ENCODE measurements around the gene JUP.

Gene JUP

DNA sequence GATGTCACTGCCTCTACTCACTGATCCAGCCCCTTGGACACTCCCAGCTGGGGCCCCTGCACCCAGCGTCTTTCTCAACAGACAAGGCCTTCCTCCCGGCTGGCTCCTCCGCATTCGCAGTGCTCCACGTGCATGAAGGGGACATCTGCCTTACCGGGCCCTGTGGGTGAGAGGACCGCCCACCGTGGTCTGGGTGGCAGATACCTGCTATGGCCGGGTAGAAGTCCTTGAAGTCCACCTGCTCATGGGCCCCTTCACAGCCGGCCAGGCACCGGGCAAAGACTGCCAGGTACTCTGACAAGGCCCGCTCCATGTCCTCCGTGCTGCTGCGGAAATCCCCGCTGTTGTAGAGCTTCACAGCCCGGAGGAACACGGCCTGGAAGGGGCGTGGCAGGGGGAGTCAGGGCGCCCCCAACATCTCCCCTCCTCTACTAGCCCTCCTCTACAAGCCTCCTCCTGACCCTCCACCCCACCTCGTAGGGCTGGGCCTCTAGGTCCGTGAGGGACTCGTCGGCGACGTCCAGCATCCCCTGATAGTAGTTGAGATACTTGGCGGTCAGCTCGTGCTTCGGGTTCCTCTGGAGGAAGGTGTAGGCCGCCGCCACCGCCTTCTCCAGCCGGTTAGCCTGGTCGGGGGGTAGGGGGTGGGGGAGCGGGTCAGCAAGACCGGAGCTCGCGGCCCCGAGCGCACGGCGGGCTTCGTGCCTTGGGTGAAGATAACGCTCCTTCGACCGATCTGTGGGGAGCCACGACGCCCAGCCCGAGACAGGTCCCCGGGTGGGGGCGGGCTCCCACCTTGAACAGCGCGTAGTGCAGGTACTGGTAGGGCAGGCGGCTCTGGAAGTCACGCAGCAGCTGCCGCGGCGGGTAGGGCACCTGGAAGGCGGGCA is 24.4 kb upstream of the JUP start:
- DNase-seq (ENCODE audit: low read depth in 2 of 2, low spot score in 1 of 2): no peak

DNA sequence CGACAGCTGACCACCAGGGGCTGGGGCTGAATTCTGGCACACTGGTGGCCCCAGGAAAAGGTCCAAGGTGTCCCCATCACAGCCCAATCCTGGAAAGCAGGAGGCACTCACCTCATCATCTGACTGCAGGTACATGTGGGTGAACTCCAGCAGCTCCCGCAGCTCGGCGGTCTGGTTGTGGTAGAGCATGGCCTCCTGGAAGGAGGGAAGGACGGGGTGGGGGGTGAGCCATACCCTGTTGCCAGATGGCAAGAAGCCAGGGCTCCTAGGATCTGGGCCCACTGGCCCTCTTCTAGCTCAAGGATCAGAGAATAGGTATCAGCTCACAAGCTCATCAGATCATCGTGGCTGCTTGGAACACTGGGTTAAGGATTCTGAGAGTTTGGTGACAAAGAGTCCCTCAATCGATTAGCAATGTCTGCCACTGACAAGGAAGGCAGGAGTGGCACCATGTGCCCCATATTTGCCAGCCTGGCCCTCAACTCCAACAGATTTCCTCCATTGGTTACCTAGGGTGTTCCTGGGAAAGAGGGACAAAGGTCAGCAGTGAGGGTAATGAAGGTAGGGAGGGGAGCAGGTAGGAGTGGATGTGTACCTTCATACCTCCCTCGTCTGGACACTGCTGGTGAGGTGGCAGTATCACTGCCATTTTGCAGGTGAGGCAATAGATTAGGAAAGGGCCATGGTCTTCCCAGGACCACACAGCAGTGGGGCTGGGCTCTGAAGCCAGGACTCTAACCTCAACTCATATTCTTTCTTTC is 20.4 kb upstream of the JUP start:
- no peak for DNase-seq (ENCODE audit: low read depth in 2 of 2, low spot score in 1 of 2)

DNA sequence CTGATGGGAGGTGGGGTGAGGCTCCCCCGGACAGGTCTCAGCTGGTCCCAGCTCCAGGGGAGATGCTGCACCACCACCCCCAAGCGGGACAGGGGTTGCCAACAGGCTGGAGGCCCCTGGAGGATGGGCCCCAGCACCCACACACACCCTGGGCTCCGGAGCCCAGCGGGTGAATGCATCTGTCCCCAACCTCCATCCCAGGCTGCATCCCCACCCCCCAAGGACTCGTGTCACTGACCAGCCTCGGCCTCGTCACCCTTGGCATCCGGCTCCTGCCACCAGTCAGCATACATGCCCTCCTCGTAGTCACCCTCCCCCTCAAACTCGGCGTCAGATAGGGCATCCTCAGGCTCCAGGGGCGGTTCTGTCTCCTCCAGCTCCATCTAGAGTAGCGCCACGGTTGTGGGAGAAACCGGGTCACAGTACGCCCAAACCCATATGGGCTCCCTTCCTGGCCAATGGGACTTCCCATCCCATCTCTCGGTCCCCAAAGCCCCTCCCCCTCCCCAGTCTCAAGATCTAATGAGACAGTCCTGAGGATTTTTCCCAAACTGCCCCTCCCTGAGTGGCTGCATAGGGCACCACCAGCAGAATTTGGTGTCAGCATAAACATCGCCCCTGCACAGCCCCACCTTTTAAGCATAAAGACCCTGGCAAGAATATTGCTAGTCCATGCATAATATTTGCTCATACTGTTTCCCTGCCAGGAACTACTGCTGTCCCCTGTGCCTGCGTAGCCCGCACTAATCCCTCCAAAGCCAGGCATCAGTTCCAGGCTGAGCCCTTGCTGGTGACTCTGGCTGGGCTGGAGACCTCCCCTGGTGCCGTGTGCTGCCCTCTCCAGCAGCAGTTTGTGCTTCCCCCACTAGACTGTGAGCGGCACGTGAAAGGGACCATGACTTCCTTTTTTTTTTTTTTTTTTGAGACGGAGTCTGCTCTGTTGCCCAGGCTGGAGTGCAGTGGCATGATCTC is 16.8 kb upstream of the JUP start:
- DNase-seq (ENCODE audit: low read depth in 2 of 2, low spot score in 1 of 2): no peak

DNA sequence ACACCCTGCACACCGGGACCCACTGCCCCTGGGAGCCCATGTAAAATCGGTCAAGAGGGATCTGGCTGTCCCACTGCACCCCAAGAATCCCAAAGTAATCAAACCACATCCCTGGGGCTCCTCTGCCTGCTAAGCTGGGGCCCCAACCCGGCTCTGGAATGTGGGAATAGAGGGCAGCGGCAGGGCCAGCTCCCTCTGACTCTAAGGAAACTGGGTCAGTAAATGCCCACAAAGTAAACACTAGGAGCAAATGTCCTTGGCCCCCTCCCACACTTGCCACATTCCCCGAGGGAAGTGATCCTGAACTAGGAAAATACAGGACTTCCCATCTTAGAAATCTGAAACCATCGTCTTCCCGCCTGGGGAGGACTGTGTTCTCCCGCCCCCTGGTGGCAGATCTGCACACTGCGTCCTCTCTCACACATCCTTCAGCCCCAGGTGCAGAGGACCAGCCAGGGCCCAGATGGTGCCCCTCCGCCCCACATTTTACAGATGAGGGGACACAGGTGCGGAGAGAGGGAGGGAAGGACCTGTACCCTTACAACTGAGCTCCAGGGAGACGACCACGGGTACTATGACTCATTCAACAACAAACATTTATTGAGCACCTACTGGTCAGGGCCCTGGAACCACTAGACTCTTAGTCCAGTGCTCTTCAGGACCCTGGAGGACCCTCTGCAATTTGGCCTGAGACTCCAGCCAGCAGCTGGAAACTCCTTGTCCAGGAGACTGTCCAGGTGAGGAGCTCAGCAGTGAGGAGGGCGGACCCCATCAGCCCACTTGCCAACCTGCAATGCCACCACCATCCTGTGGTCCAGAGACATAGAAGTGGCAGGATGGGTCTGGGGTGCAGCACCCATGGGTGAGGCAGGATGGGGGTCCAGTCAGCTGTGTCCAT is 15.1 kb upstream of the JUP start:
- peak; percentile 29 to 64 for DNase-seq (ENCODE audit: low read depth in 2 of 2, low spot score in 1 of 2)

DNA sequence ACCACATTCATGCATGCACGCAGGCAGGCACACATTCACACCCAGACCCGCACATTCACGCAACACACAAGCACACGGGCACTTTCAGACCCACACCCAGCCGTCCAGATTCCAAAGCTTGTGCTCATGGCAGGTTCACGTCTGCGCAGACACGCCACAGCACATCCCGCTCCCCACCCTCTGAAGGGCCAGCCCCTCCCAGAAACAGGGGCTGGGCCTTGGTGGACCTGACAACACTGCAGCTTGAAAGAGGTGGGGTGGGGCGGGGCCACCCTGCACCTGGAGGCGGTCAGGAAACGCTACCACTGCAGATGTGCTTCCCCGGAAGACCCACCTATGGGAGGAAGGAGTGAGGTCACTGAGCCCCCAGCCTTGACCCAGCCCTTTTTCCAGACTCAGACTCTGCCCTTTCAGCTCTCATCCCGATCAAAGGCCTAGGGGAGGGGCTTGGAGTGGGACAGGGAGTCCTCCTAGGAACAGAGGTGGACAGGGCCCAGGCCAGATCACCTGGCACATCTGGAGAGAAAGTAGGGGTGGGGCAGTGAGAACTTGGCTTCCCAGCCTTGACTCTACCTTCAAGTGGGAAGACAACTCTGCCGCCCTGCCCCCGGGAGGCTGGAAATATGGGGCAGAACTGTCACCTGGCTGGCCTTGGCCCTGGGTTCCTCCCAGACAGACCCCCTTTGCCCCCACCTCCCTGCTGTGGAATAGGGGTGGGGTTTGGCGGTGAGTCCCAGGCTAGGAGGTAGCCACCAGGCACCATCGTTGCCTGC is 14.3 kb upstream of the JUP start:
- no peak for DNase-seq (ENCODE audit: low read depth in 2 of 2, low spot score in 1 of 2)

DNA sequence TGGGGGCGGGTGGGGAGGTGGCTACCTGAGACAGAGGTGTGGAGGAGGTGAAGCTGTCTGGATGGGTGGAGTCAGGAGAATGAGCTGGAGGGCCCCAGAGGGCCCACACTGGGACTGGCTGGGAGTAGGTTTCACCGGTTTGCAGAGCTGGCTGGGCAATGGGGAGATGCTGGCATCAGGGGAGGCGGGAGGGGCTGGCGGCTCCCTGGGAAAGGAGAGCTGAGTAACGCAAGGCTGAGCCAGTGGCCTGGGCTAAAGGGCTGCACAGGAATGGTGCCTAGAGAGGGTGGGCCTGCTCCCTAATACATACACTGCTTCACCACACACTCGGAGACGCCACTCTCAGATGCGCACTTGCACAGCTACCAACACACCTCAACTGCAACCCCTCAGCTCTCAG is 12.9 kb upstream of the JUP start:
- no peak for DNase-seq (ENCODE audit: low read depth in 2 of 2, low spot score in 1 of 2)

DNA sequence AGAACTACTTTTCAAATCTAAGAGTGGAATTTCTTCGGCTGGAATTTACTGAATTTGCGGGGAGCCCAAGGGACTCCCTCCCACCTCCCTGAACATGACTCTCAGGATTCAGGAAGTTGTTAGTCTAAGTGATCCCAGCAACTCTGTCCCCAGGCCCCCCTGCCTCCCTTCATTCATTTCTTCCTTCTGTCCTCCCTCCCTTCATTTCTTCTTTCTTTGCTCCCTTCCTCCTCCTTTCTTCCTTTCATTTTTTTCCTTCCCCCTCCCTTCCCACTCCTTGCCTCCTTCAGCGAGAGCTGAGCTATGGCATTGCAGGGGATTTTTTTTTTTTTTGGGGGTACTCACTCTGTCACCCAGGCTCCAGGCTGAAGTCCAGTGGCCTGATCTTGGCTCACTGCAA is 10.9 kb upstream of the JUP start:
- DNase-seq (ENCODE audit: low read depth in 2 of 2, low spot score in 1 of 2): no peak

DNA sequence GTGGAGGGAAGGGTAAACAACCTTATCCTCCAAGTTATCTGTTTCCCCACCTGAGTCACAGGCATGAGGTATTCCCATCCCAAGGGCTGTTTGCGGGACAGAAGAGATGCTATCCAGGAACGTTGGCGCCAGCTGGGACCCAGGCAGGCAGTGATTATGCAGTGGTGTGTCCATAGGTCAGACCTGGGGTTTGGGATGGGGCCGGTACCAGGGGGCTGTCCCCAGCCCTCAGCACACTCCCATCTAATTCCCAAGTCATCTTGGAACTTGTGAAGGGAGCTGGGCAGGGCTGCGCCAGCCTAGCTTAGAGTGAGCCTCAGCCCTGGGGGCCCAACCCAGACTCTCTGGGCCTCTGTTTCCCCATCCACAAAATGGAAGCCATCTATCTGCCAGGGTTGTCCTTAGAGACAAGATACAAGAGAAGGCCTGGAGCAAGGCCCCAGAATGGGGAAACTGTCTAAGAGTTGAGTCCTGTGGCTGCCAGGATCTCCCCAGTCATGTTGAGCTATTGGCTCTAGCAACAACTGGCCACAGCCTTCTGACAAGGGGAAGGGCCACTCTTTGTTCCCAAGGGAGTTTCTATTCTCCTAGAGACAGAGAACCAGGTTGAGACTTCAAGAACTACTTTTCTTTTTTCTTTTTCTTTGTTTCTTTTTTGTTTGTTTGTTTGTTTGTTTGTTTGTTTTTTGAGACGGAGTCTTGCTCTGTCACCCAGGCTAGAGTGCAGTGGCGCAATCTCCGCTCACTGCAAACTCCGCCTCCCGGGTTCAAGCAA is 9.8 kb upstream of the JUP start:
- DNase-seq (ENCODE audit: low read depth in 2 of 2, low spot score in 1 of 2): no peak

DNA sequence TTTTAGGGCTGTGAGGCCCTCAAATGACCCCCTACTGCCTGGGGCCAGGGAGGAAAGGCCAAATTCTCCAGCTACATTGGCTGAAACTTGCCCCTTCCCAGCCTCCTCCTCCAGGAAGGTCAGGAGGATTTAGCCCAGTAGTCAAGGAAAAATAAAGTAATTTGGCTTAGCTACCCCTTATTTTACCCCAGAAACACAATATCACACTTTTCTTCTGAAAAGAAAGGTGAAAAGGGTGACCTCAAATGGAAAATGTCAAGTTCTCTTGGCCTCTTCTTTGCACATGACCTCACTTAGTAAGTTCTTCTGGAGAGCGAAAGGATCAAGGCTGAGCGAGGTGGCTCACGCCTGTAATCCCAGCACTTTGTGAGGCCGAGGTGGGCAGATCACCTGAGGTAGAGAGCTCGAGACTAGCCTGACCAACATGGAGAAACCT is 8.0 kb upstream of the JUP start:
- no peak for DNase-seq (ENCODE audit: low read depth in 2 of 2, low spot score in 1 of 2)

DNA sequence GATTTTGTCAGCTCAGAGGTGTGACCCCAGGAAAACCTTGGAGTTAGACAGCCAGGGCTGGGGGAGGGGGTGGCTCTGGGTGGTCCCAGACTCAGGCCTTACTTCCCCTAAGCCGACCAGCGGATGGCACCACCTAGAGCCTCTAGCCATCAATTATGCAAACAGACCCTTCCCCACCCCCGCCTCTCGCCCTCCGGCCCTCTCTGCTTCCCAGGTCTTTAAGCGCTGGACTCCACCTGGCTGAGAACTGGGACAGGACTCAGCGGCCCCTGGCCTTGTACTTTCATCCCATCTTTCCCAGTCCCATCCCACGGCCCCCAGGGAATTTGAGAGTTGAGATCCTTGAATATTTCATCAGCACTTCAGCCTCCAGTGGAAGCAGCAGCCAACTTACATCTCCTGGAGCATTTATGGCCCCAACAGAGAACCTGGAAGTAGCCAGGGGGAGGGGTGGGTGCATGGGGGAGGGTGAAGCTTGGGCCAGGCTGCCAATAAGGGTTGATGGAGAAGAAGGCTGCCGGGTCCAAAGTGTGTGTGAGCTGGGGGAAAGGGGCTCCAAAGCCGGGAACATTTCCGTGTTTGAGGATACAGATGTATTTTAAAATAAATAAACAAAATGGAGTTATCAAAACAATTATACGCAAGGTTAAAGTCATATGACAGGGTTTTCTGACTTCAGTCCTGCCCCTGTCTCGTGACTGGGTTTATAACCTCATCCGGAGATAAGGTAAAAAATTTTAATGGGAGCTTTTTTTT is 7.5 kb upstream of the JUP start:
- DNase-seq (ENCODE audit: low read depth in 2 of 2, low spot score in 1 of 2): no peak

DNA sequence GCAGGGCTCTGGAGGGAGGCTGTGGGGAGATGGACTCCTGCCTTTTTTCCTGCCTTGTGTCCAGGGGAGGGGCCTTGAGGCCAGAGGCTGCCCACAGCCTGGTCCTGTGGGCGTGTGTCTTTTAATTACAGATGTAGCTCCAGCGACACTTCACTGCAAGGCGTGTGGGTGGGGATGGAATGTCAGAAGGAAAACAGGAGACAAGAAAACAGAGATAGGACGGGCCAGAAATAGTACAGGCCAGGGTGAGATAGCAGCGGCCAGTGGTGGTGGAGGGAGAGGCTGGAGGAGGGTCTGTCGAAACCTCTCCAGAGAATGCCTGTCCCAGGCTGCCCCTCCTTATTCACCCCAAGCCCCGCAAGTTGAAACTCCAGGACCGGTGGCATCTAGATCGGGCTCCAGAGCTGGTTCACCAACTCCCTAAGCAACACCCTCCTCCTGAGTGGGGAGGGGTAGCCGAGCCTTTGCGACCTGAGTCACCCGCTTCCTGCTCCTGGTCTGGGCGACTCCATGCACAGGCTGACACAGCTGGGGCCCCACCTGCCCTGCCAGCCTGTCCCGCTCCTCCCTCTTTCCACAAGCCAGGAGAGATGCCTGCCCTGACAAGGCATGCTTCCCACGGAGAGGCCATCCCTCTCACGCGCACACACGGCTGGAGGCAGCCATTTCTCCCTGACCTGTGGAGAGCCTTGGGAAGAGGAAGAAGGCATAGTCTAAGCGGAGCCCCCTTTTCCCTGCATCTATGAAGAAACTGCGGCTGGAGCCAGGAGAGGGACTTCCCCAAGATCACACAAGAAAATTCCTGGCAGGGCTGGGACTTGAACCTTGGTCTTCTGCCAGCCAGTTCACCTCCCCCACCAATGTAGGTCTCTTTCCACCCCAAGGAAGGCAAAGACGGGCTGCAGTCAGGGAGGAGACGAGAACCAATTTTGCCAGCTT is 6.6 kb upstream of the JUP start:
- DNase-seq (ENCODE audit: low read depth in 2 of 2, low spot score in 1 of 2): no peak

DNA sequence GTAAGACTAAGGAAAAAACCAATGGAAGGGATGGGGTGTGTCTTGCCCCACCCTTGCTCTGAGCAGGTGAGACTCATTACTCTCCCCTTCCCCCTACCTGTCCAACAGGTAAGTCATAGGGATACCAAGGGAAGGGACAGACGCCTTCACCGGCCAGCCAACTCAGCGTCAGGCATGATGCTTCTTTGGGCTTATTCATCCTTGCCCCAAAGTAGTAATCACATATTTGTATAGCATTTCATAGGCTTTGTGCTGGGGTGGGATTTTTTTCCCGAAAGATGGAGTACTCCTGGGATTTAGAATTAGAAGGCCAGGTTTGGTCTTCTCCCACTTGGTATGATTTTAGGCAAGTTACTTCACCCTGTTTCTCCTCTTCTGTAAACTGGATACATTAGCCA is 509 bp upstream of the JUP start:
- DNase-seq (ENCODE audit: low read depth in 2 of 2, low spot score in 1 of 2): no peak

DNA sequence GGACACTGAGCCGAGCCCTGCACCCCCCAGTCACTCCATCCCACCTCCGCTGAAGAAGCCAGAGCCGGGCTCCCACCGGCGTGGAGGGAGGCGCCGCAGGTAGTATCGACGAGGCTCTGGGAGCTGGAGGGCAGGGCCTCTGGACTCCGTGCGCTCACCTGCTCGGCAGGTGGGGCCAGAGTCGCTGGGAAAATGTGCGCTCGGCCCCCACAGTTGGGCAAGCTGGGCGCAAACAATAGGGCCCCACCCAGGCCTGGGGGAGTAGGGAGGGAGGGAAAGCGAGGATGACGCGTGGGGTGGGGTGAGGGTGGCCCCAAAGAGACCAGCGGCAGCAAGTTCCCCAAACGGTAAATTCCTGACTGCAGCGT is 668 bp downstream of the JUP start:
- DNase-seq (ENCODE audit: low read depth in 2 of 2, low spot score in 1 of 2): no peak

DNA sequence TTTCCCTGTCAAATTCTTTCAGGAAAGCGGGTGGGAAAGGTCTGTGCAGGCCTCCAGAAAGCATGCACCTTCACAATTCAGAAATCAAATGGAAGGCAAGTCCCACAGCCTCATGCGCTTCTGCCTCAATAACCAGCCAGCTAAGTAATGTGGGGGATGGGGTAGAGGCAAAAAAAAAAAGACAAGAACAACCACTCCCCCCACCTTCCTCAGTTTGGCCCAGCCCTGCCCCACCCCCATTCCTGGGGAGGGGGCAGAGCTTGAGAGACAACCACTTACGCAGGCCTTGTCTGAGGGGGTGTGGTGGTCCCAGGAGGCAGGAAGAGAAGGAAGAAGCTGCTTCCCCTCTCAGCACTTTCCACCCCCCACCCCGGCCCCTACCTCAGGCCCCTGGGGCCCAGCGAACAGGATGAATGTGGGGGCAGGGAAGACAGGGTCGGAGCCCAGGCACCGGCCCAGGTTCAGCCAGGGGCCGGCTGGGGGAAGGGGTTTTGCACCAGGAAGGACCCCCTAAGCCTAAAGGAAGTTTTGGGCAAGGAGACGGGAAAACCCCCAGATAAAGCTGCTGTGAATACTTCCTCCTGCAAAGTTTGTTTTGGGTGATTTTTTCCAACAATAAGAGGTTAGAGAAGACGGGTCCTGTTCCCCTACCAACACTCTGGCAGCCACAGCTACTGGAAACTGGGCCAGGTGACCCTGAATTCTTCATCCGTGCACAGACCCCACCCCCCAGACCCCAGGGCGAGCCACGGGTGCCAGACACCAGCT is 1.2 kb downstream of the JUP start:
- no peak for DNase-seq (ENCODE audit: low read depth in 2 of 2, low spot score in 1 of 2)

DNA sequence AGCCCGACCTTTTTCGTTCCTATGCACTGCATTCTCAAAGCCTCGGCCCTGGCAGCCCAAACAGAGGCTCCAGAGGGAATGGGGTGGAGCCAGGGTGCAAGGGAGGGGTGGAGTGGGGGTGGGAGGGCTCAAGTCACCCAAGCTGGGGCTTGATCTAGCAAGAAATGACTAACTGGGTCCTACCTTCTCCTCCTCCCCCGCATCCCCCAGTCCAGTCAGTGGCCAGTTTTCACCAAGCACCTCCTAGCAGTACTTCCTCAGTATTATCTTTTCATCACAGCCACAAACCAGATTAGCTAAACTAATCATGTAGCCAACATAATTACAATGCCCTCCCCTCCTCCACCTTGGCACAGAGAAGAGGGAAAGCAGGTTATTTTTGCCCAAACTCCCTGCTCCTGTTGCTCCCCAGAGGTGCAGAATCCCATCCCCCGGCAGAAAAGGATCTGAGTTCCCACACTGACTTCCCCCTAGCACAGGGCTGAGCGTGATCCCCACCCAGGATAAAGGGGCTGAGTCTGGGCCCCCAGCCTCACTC is 2.2 kb downstream of the JUP start:
- no peak for DNase-seq (ENCODE audit: low read depth in 2 of 2, low spot score in 1 of 2)

DNA sequence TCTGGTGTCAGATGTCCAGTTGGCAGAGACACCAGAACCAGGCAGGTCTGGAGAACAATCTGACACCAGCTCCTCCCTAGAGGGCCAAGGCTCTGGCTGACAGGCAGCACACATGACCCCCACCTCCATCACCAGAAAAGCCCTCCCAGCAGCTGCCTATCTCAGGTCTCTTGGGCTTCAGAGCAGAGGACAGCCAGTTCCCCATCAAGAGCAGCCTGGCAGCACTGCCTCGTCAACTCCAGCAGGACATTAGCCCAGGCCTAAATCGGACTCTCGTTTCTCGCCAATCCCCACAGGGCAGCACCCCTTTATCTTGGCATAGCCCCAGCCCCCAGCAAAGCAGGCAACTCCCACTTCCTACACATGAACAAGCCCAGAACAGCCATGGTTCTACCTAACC is 4.4 kb downstream of the JUP start:
- no peak for DNase-seq (ENCODE audit: low read depth in 2 of 2, low spot score in 1 of 2)

All from stimulated activated CD8-positive, alpha-beta memory T cell treated with anti-CD3 and anti-CD28 coated beads, Interleukin-4, amount 100 ng/mL, for 4 hours (primary cell).